ENCODE measurements around the gene GPR132. TPM values are rescaled to one million over a fixed set of nuclear protein-coding genes. Genes with fewer than 3 reads are reported as not detected.

GPR132 gene
- polyA plus RNA-seq, 1 donor (not counting 4 experiments of a cell fraction or from before 2014, with no cell fraction given): not detected

- Histone ChIP-seq H3K4me2 (ENCODE audit: control insufficient read depth, extremely low read depth, insufficient read depth, low read depth, low read length) (peak overlapping the region; percentile 82), H3K4me3 (ENCODE audit: control insufficient read depth in 2 of 3, extremely low read depth in 1 of 3, insufficient read depth in 2 of 3, low read depth in 1 of 3, low read length in 3 of 3) (peak overlapping the region; percentile 65 to 67 (median 66)), H2AFZ (ENCODE audit: control insufficient read depth, low read length) (no peak overlapping the region), H3K36me3 (ENCODE audit: control insufficient read depth in 2 of 2, extremely low read depth in 1 of 2, insufficient read depth in 2 of 2, low read length in 2 of 2) (no peaks in the 10 kb centered on the region), H3K4me1 (ENCODE audit: control insufficient read depth, extremely low read depth, insufficient read depth, low read length) (peaks cover 52% of the 10 kb centered on the region), H3K27me3 (ENCODE audit: control insufficient read depth, extremely low read depth, insufficient read depth, low read length) (no peaks in the 10 kb centered on the region), H3K79me2 (ENCODE audit: control insufficient read depth, insufficient read depth, low read length) (no peaks in the 10 kb centered on the region), H3K9me3 (ENCODE audit: control insufficient read depth, low read depth, low read length) (no peaks in the 10 kb centered on the region), H3K27ac (ENCODE audit: control insufficient read depth, insufficient read depth, low read length) (peak overlapping the region; percentile 74), H3K9me1 (ENCODE audit: control insufficient read depth, extremely low read depth, insufficient read depth, low read length) (no peaks in the 10 kb centered on the region), H4K20me1 (ENCODE audit: control insufficient read depth, extremely low read depth, insufficient read depth, low read length) (no peaks in the 10 kb centered on the region), H3K9ac (ENCODE audit: control insufficient read depth, extremely low read depth, insufficient read depth, low read length) (peak overlapping the region; percentile 77)
- FAIRE-seq (no peak), DNase-seq (ENCODE audit: low read depth, low spot score) (no peak)
- no peak for TF ChIP-seq EZH2 (IDR thresholded peaks at IDR 0.05; ENCODE audit: low read length)
- TF ChIP-seq, protein P1, sequence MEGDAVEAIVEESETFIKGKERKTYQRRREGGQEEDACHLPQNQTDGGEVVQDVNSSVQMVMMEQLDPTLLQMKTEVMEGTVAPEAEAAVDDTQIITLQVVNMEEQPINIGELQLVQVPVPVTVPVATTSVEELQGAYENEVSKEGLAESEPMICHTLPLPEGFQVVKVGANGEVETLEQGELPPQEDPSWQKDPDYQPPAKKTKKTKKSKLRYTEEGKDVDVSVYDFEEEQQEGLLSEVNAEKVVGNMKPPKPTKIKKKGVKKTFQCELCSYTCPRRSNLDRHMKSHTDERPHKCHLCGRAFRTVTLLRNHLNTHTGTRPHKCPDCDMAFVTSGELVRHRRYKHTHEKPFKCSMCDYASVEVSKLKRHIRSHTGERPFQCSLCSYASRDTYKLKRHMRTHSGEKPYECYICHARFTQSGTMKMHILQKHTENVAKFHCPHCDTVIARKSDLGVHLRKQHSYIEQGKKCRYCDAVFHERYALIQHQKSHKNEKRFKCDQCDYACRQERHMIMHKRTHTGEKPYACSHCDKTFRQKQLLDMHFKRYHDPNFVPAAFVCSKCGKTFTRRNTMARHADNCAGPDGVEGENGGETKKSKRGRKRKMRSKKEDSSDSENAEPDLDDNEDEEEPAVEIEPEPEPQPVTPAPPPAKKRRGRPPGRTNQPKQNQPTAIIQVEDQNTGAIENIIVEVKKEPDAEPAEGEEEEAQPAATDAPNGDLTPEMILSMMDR (optimal IDR thresholded peaks at IDR 0.05 in 1 of 3, IDR thresholded peaks at IDR 0.05 in 1 of 3, conservative IDR thresholded peaks at IDR 0.05 in 1 of 3; ENCODE audit: extremely low read depth in 1 of 3, insufficient read depth in 2 of 3, low read length in 3 of 3): no peak
- dilution Hi-C loops (cut with MboI; ENCODE audit: extremely low pct_ligation_motif_present, low sequenced_read_pairs): no loop called here
Measured at GRCh38 chr14:105093038-105093430, 27.8 kb upstream of the GPR132 start.

DNA sequence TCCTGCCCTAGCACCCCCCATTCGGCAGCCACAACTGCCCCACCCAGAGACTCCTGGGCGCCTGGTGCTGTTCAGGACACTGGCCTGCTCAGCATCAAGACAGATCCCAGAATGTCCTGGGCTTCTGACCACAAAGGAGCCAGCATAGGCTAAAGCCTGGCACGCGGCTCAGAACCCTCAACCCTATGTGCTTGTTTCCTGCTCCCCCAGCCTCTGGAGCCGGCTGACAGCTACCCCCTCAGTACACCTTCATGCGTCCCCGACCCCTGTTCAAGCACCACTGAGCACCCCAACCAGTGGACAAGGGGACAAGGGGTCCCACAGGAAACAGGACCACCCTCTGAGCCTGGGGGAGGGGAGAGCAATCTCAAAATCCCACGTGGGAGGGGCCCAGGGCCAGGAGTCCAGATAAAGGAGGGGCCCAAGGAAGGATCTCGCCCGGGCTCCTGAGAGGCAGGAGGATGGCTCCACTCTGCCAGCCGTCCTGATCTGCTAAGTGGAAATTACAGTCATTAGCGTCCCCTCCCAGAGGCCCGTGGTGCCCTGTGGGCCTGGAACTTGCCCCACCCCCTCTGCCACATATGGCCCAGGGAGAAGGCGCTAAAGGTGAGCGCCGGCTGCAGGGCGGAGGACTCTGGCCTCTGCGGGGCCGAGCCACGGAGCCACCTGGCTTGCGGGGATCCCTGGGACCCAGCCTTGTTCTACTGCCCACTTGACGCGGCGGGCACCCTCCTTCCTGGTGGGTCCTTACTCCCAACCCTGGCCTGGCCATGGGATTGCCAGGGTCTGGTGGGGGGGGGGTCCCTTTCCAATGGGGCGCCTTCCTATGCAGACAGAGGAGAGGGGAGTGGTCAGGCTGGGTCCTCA, 27.2 kb upstream of the GPR132 start:
- dilution Hi-C loops (cut with MboI; ENCODE audit: extremely low pct_ligation_motif_present, low sequenced_read_pairs): no loop called here
- Histone ChIP-seq H4K20me1 (ENCODE audit: control insufficient read depth, extremely low read depth, insufficient read depth, low read length) (no peaks in the 10 kb centered on the region), H3K27me3 (ENCODE audit: control insufficient read depth, extremely low read depth, insufficient read depth, low read length) (no peaks in the 10 kb centered on the region), H3K27ac (ENCODE audit: control insufficient read depth, insufficient read depth, low read length) (peak overlapping the region; percentile 74), H3K9me3 (ENCODE audit: control insufficient read depth, low read depth, low read length) (no peaks in the 10 kb centered on the region), H3K4me2 (ENCODE audit: control insufficient read depth, extremely low read depth, insufficient read depth, low read depth, low read length) (peak overlapping the region; percentile 82), H3K79me2 (ENCODE audit: control insufficient read depth, insufficient read depth, low read length) (no peaks in the 10 kb centered on the region), H3K36me3 (ENCODE audit: control insufficient read depth in 2 of 2, extremely low read depth in 1 of 2, insufficient read depth in 2 of 2, low read length in 2 of 2) (no peaks in the 10 kb centered on the region), H3K4me1 (ENCODE audit: control insufficient read depth, extremely low read depth, insufficient read depth, low read length) (peaks cover 50% of the 10 kb centered on the region), H3K9ac (ENCODE audit: control insufficient read depth, extremely low read depth, insufficient read depth, low read length) (peak overlapping the region; percentile 68), H3K9me1 (ENCODE audit: control insufficient read depth, extremely low read depth, insufficient read depth, low read length) (no peaks in the 10 kb centered on the region), H2AFZ (ENCODE audit: control insufficient read depth, low read length) (no peak overlapping the region), H3K4me3 (ENCODE audit: control insufficient read depth in 2 of 3, extremely low read depth in 1 of 3, insufficient read depth in 2 of 3, low read depth in 1 of 3, low read length in 3 of 3) (peak overlapping the region; percentile 65 to 67 (median 66))
- DNase-seq (ENCODE audit: low read depth, low spot score): no peak
- FAIRE-seq: no peak
- TF ChIP-seq, protein P1 (optimal IDR thresholded peaks at IDR 0.05 in 1 of 3, IDR thresholded peaks at IDR 0.05 in 1 of 3, conservative IDR thresholded peaks at IDR 0.05 in 1 of 3; ENCODE audit: extremely low read depth in 1 of 3, insufficient read depth in 2 of 3, low read length in 3 of 3): no peak
- no peak for TF ChIP-seq EZH2 (IDR thresholded peaks at IDR 0.05; ENCODE audit: low read length)
